Measurements from ENCODE around the gene ZNF750.

ZNF750 gene

GRCh38 chr17:82836823-82837357, 2.9 kb downstream of the ZNF750 start:
- no peak for DNase-seq (ENCODE audit: low read depth in 2 of 2, low spot score in 1 of 2)

- no peak for DNase-seq (ENCODE audit: low read depth in 2 of 2, low spot score in 1 of 2)
Observed at GRCh38 chr17:82835766-82836512, 3.9 kb downstream of the ZNF750 start.

DNA sequence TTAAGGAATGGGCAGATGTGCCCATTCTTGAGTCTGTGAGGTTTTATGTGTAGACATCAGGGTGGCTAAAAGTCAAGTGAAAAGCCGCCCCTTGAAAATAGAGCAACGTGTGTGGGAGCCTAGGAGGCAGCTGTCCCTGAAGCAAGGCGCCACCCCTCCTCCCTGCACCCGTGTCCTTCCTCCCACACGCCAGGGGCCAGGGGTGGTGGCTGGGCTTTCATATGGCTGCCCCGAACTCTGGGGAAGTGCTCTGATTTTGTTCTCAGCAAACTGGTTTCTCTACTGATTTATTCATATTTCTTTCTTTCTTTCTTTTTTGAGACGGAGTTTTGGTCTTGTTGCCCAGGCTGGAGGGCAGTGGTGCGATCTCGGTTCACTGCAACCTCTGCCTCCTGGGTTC, 4.7 kb downstream of the ZNF750 start:
- DNase-seq (ENCODE audit: low read depth in 2 of 2, low spot score in 1 of 2): no peak

- no peak for DNase-seq (ENCODE audit: low read depth in 2 of 2, low spot score in 1 of 2)
Observed at GRCh38 chr17:82832881-82833475, 6.8 kb downstream of the ZNF750 start.

GRCh38 chr17:82832411-82832810, 7.4 kb downstream of the ZNF750 start:
- DNase-seq (ENCODE audit: low read depth in 2 of 2, low spot score in 1 of 2): no peak

DNA sequence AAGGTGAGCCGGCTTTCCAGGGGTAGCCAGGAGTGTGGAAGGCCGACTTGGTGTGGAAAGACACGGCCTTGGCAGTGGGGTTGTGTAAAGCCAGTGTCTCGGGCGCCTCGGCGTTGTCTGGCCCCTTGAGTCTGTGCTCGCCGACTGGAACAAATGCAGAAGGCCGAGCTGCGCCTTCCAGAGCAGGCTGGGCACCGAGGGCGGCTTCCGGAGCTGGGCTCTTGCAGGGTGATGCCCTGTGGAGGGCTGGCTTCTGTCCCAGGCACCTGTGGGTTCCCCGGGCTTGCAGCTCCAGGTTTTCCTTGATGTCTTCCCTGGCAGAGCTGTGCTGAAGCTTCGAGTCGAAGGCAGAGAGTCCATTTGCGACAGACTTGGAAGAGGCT, 8.0 kb downstream of the ZNF750 start:
- DNase-seq (ENCODE audit: low read depth in 2 of 2, low spot score in 1 of 2): no peak

DNA sequence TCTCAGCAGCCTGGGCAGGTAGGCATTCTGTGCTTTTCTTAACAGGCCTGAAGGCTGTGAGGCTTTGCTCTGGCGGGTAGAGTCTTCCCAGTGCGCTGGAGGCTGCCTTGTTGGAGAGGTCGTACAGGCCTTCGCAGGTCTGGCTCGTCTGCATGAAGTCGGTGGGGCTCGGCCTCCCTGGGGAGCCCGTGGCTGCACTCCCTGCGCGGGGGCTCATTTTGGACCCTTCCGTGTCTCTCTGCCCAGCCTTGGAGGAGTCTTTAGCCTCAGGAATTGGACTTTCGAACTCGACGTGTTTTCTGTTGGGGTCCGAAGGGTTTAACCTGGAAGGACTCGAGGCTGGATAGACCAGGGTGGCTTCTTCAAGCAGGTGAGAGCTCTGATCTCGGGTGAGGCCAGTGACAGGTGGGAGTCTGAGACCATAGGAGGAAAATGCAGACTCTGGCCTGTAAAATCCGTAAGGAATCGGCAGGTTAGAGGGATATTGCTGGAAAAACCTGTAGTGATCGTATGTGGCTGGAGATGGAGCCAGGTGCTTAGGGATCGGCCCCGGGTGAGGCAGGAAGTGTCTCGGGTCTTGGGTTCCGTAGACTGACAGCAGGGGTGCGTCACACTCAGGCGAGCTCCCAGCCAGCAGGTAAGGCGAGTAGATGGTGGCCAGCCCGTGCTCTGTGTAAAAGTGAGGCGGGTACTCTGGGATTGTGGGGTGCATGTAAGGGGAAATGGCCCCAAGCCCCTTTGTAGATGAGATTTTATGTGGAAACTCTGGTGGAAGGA, 8.6 kb downstream of the ZNF750 start:
- no peak for DNase-seq (ENCODE audit: low read depth in 2 of 2, low spot score in 1 of 2)

DNA sequence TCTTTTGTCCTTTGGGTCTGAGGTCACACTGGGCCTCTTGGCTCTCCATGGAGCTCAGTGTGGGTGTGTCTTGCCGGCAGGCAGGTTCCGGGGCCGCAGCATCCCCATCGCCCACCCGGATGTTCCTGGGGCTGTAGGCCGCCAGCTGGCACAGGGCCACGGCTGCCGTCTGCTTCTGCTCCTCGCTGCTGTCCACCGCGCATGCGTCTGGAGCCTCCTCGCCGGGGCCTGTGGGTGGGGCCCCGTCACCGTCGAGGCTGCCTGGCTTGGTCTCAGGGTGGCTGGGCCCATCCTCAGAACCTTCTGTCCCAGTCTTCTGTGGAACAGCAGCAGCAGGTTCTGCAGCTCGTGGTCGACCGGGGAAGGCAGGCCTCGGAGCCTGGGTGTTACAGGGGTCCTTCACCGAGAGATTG, 9.6 kb downstream of the ZNF750 start:
- DNase-seq (ENCODE audit: low read depth in 2 of 2, low spot score in 1 of 2): no peak

GRCh38 chr17:82828875-82829487, 10.8 kb downstream of the ZNF750 start:
- DNase-seq (ENCODE audit: low read depth in 2 of 2, low spot score in 1 of 2): no peak

DNA sequence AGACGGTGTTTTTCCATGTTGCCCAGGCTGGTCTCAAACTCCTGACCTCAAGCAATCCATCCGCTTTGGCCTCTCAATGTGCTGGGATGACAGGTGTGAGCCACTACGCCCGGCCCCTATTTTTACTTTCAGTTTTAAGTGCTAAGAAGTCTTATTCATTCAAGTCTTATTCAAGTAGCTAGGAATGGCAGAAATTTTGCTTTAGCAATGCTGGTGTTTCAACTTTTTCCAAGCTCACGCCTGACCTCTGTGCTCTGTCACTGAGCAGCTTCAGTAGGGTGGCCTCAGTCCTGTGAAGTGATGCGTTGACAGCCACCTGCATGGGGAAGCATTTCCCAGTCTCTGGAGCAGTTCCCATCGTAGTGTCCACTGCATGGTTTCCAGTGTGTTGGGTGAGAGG, 12.9 kb downstream of the ZNF750 start:
- no peak for DNase-seq (ENCODE audit: low read depth in 2 of 2, low spot score in 1 of 2)

DNA sequence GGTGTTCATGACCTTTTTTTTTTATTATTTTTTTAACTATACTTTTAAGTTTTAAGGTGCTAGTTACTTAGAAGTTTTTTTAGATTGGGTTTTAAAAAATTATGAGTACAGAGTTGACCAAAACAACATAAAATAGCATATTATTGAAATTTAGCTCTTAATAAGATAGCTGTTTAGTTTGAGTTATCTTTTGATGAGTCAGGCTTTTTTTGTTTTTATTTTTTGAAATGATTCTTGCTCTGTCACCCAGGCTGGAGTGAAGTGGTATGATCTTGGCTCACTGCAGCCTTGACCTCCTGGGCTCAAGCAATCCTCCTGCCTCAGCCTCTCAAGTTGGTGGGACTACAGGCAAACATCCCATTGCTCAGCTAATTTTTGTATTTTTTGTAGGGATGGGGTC, 13.6 kb downstream of the ZNF750 start:
- no peak for DNase-seq (ENCODE audit: low read depth in 2 of 2, low spot score in 1 of 2)

DNA sequence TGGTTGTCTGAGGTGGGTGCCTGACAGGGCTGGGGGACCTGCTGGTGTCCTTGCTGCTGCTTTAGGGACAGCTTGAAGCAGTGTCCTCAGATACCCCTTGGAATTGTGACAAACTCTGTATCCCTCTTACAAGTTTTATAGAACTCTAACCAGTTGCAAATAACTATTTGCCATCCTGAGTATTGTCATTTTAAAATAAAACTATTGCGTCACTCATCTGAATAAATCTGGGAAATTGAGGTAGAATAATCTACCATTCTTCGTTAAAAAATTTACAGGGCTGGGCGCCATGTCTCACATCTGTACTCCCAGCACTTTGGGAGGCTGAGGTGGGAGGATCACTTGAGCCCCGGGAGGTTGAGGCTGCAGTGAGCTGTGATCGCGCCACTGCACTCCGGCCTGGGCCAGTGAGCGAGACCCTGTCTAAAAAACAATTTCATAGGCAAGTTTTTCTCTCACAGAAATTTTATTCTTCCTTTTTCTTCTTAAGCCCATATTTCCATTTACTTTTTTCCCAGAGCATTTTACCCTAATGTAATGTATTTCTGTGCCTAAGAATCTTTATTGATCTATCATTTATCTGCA, 14.2 kb downstream of the ZNF750 start:
- DNase-seq (ENCODE audit: low read depth in 2 of 2, low spot score in 1 of 2): no peak

GRCh38 chr17:82823004-82823403, 16.8 kb downstream of the ZNF750 start:
- no peak for DNase-seq (ENCODE audit: low read depth in 2 of 2, low spot score in 1 of 2)

- no peak for DNase-seq (ENCODE audit: low read depth in 2 of 2, low spot score in 1 of 2)
Observed at GRCh38 chr17:82822281-82822680, 17.5 kb downstream of the ZNF750 start.

- DNase-seq (ENCODE audit: low read depth in 2 of 2, low spot score in 1 of 2): no peak
Observed at GRCh38 chr17:82821554-82821953, 18.3 kb downstream of the ZNF750 start.

DNA sequence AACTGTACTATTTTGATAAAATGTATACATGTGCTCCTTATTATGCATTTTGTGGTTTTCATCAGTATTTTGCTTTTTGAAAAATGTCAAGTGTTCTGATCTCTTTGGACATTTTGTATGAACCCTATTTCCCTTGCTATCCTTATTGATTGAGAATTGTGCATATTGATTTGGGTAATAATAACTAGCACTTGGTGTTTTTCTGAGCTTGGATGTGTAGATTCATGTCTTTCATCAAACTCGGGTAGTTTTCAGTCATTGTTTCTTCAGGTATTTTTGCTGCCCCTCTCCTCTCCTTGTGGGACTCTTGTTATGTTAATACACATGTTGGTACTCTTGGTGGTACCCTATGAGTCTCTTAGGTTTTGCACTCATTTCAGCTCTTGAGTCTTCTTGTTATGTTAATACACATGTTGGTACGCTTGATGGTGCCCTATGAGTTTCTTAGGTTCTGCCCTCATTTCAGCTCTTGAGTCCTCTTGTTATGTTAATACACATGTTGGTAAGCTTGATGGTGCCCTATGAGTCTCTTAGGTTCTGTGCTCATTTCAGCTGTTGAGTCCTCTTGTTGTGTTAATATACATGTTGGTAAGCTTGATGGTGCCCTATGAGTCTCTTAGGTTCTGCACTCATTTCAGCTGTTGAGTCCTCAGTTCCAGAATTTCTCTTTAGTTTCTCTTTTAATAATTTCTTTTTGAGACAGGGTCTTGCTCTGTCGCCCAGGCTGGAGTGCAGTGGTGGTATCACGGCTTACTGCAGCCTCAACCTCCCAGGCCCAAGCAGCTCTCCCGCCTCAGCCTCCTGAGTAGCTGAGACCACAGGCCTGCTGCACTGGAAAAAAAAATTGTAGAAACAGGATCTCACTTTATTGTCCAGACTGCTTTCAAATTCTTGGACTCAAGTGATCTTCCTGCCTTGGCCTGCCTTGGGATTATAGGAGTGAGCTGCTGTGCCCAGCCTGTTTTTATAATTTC, 19.3 kb downstream of the ZNF750 start:
- DNase-seq (ENCODE audit: low read depth in 2 of 2, low spot score in 1 of 2): no peak

DNA sequence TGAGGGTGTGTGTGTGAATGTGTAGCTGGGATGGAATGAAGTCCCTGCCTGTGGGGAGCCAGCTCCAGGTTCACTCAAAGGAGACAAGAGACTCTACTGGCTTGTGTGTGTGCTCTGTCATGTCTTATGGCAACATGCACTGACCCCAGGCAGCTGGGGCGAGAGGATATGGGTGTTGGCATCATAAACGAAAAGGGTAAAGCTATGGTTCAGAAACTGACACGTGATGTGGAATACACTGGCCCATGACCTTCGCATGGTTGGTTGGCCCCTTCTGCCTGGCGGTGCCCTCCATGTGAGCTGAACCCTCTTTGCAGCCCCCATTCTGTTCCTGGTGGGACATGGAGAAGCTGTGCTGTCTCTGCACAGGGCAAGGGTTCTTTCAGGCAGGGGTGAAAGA, 21.9 kb downstream of the ZNF750 start:
- DNase-seq (ENCODE audit: low read depth in 2 of 2, low spot score in 1 of 2): no peak

DNA sequence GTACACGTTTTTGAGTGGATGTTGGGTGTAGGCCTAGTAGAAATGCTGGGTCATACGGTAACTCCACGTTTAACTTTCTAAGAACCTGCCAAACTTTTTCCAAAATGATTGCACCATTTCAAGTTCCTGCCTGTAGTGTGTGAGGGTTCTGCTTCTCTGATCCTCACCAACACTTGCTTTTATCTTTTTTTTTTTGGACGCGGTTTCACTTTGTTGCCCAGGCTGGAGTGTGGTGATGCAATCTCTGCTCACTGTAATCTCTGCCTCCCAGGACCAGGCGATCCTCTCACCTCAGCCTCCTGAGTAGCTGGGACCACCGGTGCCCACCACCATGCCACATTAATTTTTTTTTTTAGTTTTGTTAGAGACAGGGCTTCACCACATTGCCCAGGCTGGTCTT, 23.5 kb downstream of the ZNF750 start:
- DNase-seq (ENCODE audit: low read depth in 2 of 2, low spot score in 1 of 2): no peak

DNA sequence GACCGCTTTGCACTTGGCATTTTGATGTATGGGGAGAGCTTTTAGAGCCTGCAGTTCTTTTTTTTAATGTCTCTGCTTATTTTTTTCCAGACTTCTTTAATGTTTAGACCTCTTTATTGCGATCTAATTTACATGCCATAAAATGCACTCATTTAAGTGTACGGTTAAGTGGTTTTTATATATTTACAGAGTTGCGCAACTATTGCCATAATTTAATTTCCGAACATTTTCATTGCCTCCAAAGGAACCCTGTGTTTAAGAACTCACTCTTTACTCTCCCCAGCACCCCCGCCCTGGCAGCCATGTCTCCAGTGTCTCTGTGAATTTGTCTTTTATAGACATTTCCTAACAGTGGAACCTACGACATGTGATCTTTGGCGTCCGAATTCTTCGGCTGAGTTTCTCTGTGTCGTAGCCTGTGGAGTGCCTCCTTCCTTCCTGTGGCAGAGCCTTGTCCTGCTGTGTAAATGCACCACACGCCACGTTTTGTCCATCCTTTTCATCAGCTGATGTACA, 24.0 kb downstream of the ZNF750 start:
- no peak for DNase-seq (ENCODE audit: low read depth in 2 of 2, low spot score in 1 of 2)

GRCh38 chr17:82815354-82815753, 24.5 kb downstream of the ZNF750 start:
- DNase-seq (ENCODE audit: low read depth in 2 of 2, low spot score in 1 of 2): no peak

Data from stimulated activated CD8-positive, alpha-beta memory T cell treated with anti-CD3 and anti-CD28 coated beads, Interleukin-4, amount 100 ng/mL, for 4 hours (primary cell).